ENCODE measurements around the gene TXNDC5.
"Not testable (repeated sequence)": the region's sequence is repeated elsewhere in the genome, so short reads cannot be mapped to it uniquely, and the experiment has no call there.

The TXNDC5 gene

GRCh38 chr6:7894262-7895124 is 16.1 kb downstream of the TXNDC5 start:
- DNase-seq: no peak

GRCh38 chr6:7893342-7893741 is 17.2 kb downstream of the TXNDC5 start:
- no peak for DNase-seq

DNA sequence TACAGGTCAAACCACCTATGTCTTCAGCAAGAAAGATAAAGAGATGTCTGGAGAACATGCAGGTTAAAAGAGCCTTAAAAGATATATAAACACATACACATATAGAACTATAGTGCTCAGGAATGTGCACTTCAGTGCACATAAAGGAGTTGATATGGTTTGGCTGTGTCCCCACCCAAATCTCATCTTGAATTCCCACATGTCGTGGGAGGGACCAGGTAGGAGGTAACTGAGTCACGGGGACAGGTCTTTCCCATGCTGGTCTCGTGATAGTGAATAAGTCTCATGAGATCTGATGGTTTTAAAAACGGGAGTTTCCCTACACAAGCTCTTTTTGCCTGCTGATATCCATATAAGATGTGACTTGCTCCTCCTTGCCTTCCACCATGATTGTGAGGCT is 18.2 kb downstream of the TXNDC5 start:
- not testable (repeated sequence) for DNase-seq

DNA sequence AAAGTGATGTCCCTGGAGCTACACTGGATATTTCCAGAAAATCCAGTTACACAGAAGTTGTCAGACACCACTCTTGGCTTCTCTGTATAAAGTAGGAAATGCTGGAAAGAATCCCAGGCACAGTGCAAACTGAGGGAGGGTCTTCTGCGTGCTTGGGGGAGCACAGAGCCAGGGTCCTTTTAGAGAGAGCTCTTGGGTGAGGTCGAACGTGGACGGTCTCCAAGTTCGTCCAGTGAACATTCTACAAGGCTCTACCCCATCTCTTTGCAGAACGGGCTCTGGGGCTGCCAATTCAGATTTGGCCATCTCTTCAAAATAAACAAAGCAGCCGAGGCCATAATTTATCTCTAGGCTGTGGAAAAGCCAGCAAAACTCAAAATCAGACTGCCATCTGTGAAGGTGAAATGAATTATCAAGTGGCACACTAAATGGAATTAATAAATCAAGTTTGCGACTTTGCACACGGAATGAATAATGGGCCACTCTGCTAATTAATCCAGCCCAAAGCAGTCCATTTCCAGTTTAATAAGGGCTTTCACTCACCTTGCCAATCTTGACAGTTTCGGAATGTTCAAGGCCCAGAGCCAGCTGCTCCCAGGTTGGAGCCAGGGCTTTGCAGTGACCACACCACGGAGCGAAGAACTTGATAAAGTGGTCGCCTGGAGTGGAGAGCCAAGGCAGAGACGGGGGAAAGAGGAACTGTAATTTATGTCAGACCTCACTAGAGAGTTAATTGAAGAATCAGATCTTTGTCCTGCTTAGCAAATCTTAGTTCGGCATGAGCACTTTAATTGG is 19.3 kb downstream of the TXNDC5 start:
- no peak for DNase-seq

DNA sequence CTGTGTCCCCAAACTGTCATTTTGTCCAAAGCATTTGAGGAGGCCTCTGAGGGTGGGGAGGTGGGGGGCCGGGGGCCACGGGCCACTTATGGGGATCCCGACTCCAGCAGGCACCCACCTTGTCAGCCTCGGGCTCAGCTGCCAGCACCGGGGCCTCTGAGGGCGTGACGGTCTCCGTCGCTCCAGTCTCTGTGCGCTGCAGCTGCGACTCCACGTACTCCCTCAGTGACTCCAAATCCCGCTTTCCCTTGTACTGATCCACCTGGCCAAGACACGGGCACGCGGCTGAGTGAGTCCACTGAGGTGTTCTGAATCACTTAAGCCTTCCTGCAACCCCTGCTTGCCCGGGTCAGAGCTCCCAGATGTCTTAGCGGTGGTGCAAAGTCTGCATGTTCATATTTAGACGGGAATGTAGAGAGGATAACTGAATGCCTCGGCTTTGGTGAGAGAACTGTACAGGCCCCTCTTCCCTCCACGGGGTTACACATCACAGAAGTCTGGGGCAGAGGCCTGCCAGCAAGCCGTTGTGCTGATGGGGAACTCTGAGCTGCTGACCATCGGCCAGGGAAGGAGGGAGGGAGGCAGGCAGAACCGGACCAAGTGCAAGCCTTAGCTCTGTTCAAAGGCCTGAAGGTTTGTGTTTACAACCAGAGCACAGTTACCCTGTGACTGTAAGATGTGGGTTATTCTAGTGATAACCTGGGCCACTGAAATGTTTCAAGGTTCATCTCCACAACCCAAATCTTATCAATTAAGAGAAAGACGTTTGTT is 21.8 kb downstream of the TXNDC5 start:
- no peak for DNase-seq

DNA sequence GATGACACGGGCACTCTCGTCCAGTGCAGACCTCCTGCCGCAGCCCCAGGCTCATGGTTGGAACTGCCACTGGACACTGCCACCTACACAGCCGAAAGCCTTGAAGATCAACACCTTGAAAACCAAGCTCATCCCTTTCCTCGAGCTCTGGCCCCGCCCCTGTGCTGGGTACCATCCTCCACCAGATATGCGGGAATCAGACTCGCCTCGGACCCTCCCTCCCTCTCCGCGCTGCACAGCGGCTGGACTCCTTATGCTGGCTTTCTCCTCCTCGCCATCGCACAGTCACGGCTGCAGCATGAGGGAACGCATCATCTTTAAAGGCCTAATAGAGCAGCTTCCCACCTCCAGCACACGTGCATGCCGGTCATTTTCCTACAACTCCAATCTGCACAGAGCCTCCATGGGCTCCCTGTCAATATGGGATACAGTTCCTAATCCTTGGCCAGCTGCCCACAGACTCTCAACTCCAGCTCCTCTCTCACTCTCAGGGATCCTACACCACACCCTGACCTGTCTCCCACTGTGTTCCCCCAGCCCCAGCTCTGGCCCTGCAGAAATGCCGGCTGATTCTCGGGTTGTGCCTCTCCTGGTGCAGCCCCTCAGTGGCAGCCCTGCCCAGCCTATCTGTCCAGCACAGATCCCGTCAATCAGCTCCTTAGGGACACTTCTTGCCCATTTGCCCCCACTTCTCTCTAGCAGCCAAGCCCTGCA is 23.2 kb downstream of the TXNDC5 start:
- DNase-seq: no peak

DNA sequence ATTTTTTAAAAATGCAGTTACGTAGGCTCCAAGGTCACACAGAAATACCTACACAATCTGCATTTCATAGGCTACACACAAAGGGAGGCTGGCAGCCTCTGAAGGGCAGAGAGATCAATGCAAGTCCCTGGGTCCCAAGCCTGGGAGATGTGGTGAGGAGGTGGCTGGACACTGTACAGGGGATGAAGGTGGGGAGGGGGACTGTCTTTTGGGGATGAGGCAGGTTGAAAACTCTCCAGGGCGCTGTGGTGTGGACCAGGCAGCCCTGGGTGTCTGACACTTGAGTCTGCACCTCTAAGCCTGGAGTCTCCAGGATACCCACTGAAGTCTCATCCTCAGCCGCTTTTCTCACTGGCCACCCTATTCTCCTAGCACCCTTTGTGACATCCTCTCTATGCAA is 24.5 kb downstream of the TXNDC5 start:
- DNase-seq: no peak

DNA sequence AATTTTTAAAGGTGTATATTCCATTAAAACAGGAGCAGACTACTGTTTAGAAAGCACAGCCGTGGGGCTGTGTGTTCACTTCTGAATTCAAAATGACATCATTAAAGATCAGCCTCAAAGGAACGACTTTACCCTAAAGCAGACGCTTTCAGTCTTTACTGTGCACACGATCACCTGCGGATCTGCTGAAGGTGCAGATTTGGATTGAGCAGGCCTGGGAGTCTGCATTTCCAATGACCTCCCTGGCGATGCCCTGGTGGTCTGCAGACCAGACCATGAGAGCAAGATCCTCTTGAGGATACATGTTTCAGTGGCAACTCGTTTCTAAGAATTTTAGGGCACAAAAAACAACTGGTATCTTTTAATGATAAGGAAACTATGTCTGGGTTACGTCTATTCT is 27.2 kb downstream of the TXNDC5 start:
- DNase-seq: no peak

GRCh38 chr6:7882505-7883257 is 27.9 kb downstream of the TXNDC5 start:
- DNase-seq: no peak

DNA sequence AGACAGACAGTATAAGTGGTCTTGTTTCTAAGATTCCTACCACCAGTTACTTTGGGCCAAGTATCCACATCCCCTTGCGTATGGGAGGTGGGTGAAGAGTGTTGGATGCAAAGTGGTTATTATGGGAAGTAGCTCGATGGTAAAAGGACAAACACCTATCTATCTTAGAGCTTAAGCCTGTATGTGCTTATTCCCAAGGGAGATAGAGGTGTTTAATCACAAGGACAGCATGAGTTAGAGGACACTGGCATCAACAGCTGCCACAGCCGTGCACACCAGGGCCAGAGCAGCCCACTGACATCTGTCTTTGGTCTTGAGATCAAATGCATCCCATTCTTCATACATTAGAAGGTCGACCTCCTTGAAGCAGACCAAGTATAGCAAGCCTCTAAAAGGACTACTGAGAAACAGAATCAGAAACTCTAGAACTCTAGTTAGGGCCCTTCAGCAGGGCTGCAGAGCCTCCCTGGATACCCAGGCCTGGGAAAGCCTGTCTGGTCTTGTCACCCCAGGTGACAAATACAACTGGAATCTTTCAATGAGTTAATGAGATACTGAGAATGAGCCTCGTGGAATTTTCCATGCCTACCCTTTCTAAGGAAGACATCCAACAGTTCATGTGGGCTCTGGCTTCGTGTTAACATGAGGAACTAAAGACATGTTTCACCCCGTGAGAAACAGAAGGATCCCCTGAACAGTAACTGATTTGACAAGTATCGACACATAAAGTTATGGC is 28.7 kb downstream of the TXNDC5 start:
- DNase-seq: no peak

GRCh38 chr6:7880718-7881107 is 29.9 kb downstream of the TXNDC5 start:
- DNase-seq: no peak

GRCh38 chr6:7879980-7880717 is 30.4 kb downstream of the TXNDC5 start:
- no peak for DNase-seq

DNA sequence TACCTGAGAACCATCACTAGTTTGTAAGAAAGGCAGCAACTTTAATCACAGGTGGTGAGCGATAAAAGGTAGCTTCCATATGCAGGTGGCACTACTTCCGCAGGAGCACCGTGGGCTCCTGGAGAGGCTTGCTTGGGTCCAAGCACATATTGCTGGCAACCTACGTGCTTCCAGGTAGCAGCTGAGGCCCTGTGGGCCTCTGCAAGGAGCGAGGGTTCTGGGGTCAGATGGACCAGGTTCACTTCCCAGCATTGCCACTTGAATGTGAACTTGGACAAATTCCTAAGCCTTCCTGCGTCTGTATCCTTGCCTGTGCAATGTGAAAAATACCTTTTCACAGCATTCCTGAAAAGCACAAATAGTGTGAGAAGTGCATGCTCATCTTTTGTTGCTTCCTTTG is 31.0 kb downstream of the TXNDC5 start:
- DNase-seq: no peak

DNA sequence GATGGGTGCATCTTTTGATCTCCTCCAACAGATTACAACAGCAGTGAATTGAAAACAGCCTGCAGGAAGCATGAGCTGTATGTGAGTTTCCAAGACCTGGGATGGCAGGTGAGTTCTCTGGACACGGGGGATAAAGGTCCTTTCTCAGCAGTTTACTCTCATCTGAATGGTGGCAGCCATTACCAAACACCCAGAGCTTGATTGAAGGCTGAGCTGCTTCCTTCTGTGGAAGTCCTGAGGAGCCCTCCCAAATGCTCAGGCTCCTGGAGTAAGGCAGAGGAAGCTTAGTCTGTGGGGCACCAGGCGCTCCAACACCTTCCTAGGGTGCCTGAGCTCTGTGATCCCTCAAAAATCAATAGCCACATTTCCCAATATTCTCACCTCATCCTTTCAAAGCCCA is 31.5 kb downstream of the TXNDC5 start:
- DNase-seq: no peak

DNA sequence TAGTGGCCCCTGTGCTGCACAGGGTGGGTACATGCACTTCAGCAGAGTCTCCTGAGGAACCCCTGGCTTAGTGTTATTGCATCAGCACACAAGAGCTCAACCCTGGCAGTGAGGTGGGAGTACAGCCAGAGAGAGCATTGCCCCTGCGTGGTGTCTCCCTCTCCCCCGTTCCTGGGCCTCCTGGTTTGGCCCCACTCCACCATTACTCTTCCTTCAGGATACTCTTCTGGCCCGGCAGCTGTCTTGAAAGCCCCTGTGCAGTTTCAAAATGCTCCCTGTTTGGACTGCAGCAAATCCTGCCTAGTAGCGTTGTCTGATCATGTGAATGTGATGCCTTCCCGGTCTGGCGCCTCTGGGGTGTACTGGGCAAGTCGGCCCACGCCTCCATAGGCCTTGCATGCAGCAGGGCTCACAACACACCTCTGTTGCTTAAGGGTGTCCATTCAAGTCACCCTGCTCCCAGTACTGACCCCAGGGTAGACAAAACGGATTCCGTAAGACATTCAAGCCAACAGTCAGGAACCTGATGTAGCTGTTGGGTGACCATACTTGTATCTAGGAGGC is 32.1 kb downstream of the TXNDC5 start:
- no peak for DNase-seq

GRCh38 chr6:7868926-7869325 is 41.7 kb downstream of the TXNDC5 start:
- no peak for DNase-seq

DNA sequence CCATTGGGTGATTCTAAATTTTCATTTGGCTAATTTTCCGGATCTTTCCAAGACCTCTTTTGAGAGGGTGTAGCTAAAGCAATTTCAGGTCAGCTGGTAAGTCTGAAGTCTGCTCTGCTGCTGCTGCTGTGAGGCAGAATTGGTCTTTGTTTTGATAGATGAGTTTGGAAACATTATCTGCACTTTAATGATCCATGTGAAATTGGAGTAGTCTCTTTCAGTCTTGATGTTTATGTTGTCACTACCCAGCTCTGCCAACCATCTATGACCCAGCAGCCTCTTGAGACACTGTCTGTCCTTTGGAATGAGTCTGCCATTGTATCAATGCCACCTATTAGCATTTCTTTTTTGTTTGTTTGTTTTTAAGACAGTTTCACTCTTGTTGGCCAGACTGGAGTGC is 44.1 kb downstream of the TXNDC5 start:
- no peak for DNase-seq

DNA sequence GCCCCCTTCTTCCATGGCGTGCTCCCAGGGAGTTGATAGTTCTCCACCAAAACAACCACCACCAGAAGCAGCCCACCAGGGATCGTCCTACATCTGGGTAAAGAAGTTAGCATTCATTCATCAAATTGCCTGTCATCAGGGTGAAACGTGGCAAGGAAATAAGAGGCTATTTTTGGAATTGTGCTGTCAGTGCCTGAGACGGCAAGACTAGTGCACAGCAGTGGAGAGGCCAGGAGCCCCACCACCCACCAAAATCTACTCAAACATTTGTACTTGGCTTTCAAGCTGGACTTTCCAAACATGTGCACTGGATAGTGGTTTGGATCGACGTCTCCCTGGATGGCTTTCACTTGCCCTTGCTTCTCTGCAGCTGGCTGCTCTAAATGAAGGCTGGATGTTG is 44.8 kb downstream of the TXNDC5 start:
- DNase-seq: no peak

- no peak for DNase-seq
Observed at GRCh38 chr6:7859591-7859990, 51.0 kb downstream of the TXNDC5 start.

GRCh38 chr6:7851780-7852179 is 58.8 kb downstream of the TXNDC5 start:
- no peak for DNase-seq
